HFFc6 (cell line): ENCODE data around the gene CLK2. TPM values are rescaled to one million over a fixed set of nuclear protein-coding genes. Genes with fewer than 3 reads are reported as not detected.
A peak's percentile ranks its signal among the peaks of the same experiment; 100 is the strongest.
"Not testable (repeated sequence)": the region's sequence is repeated elsewhere in the genome, so short reads cannot be mapped to it uniquely, and the experiment has no call there.

Source experiments
- DNase-seq: peaks from one replicate; pipeline ENCODE4 v3.0.0-alpha.2; 2018
- H3K27ac Mint-ChIP-seq: 2 replicates; pipeline ENCODE4 v1.8.0; 2020; ENCODE audit warnings: mild to moderate bottlenecking, mixed read lengths
- H3K27me3 Mint-ChIP-seq: 2 replicates; pipeline ENCODE4 v1.8.0; 2021; ENCODE audit warnings: mild to moderate bottlenecking, moderate library complexity, mixed read lengths; ENCODE audit not compliant: insufficient read depth
- H3K36me3 Mint-ChIP-seq: 2 replicates; pipeline ENCODE4 v1.8.0; 2021; ENCODE audit warnings: low read depth, mixed read lengths
- H3K4me1 Mint-ChIP-seq: 2 replicates; pipeline ENCODE4 v1.8.0; 2020; ENCODE audit warnings: low read depth, mixed read lengths
- H3K4me3 Mint-ChIP-seq: 2 replicates; pipeline ENCODE4 v1.8.0; 2020; ENCODE audit warnings: mild to moderate bottlenecking, moderate library complexity, mixed read lengths
- H3K9me3 Mint-ChIP-seq: 2 replicates; pipeline ENCODE4 v1.8.0; 2020; ENCODE audit warnings: mild to moderate bottlenecking, mixed read lengths
- CTCF ChIP-seq: fragments of 200-600 bp; sonication (generic); IDR thresholded peaks from 2 replicates; pipeline ENCODE4 v1.5.0; 2021; ENCODE audit warnings: antibody characterized with exemption, mild to moderate bottlenecking
- total RNA-seq, 6 experiments: library from RNA; stranded (reverse); fragmentation: NEBNext Ultra II Directional; extraction: Animal tissue kit (Norgen Biotek cat#: 25700); gene quantifications; 2 replicates in 1 of 6; 3 replicates in 5 of 6; pipeline ENCODE4 v1.2.3, GENCODE V29; 2021

Gene CLK2
- total RNA-seq, 6 experiments from 2014 or later = 24.8 to 32.8 (median 30.0) TPM

GRCh38 chr1:155250633-155251449 is 22.5 kb downstream of the CLK2 start:
- no peak overlapping the region for H3K4me3 Mint-ChIP-seq
- H3K36me3 Mint-ChIP-seq = peaks cover 10% of the 10 kb centered on the region
- peak; percentile 100 for TF ChIP-seq CTCF
- H3K27ac Mint-ChIP-seq = peak overlapping the region; percentile 32
- no peaks in the 10 kb centered on the region for H3K9me3 Mint-ChIP-seq
- H3K27me3 Mint-ChIP-seq = peaks cover 2% of the 10 kb centered on the region
- peak; percentile 84 for DNase-seq
- H3K4me1 Mint-ChIP-seq = peaks cover 32% of the 10 kb centered on the region

- no peak for TF ChIP-seq CTCF
- no peak for DNase-seq
- Mint-ChIP-seq H3K4me1 (peaks cover 34% of the 10 kb centered on the region), H3K36me3 (peaks cover 12% of the 10 kb centered on the region), H3K9me3 (no peaks in the 10 kb centered on the region), H3K4me3 (no peak overlapping the region), H3K27me3 (peaks cover 2% of the 10 kb centered on the region), H3K27ac (no peak overlapping the region)
Measured at GRCh38 chr1:155250246-155250632, 23.1 kb downstream of the CLK2 start.

GRCh38 chr1:155247667-155248553 is 25.4 kb downstream of the CLK2 start:
- DNase-seq = no peak
- no peak for TF ChIP-seq CTCF
- H3K27ac Mint-ChIP-seq = no peak overlapping the region
- no peaks in the 10 kb centered on the region; the same call in 1 of the 2 replicates for H3K9me3 Mint-ChIP-seq
- peaks cover 7% of the 10 kb centered on the region for H3K27me3 Mint-ChIP-seq
- H3K4me3 Mint-ChIP-seq = no peak overlapping the region
- peaks cover 32% of the 10 kb centered on the region for H3K4me1 Mint-ChIP-seq
- peaks cover 12% of the 10 kb centered on the region for H3K36me3 Mint-ChIP-seq

GRCh38 chr1:155246796-155247195 is 26.5 kb downstream of the CLK2 start:
- not testable (repeated sequence) for H3K4me3 Mint-ChIP-seq, DNase-seq, H3K27me3 Mint-ChIP-seq, H3K27ac Mint-ChIP-seq, H3K9me3 Mint-ChIP-seq
- H3K4me1 Mint-ChIP-seq = peaks cover 36% of the 10 kb centered on the region
- H3K36me3 Mint-ChIP-seq = peaks cover 12% of the 10 kb centered on the region

GRCh38 chr1:155245163-155245524 is 28.2 kb downstream of the CLK2 start:
- DNase-seq = no peak
- TF ChIP-seq CTCF = no peak
- Mint-ChIP-seq H3K27ac (peak overlapping the region; percentile 81), H3K36me3 (peaks cover 12% of the 10 kb centered on the region), H3K9me3 (no peaks in the 10 kb centered on the region; the same call in 1 of the 2 replicates), H3K4me3 (peak overlapping the region; percentile 96), H3K27me3 (peaks cover 5% of the 10 kb centered on the region), H3K4me1 (peaks cover 42% of the 10 kb centered on the region)
